HG03460 (cell line): ENCODE data around the gene TSGA10IP.

Experiments
- ATAC-seq: cut with Tn5 transposase; IDR thresholded peaks from one replicate; pipeline ENCODE4 v1.9.1; 2021; ENCODE audit not compliant: unreplicated experiment

Gene TSGA10IP

DNA sequence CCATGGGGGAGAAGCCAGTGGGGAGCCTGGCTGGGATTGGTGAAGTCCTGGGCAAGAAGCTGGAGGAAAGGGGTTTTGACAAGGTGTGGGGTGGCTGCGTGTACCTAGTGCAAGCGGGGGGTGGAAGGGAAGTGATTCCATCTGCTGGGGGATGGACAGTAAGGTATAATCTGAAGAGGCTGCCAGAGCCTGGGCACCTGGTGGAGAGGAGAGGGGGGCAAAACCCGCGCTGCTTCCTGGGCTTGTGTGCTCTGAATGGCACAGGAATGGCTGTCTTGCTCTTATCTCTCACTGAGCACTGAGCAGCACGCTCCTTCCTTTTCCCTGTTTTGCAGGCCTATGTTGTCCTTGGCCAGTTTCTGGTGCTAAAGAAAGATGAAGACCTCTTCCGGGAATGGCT lies 58.0 kb downstream of the TSGA10IP start:
- ATAC-seq = no peak

DNA sequence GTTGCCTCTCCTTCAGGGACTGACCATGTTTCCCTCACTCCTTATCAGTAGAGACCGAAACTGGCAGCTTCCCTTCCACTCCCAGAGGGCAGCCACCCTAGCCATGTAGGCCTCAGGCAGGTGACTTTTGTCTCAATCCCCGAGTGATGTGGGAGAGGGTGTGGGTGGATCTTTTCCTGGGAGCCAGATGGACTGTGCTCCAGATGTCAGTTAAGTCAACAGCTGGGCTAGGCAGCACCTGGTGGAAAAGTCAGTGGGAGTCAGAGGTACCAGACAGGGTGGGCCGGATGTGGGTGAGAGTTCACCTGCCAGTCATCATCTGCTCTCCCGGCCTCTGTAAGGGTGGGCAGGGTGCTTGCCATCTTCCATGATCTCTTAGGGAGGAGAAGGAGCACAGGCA lies 58.9 kb downstream of the TSGA10IP start:
- no peak for ATAC-seq

DNA sequence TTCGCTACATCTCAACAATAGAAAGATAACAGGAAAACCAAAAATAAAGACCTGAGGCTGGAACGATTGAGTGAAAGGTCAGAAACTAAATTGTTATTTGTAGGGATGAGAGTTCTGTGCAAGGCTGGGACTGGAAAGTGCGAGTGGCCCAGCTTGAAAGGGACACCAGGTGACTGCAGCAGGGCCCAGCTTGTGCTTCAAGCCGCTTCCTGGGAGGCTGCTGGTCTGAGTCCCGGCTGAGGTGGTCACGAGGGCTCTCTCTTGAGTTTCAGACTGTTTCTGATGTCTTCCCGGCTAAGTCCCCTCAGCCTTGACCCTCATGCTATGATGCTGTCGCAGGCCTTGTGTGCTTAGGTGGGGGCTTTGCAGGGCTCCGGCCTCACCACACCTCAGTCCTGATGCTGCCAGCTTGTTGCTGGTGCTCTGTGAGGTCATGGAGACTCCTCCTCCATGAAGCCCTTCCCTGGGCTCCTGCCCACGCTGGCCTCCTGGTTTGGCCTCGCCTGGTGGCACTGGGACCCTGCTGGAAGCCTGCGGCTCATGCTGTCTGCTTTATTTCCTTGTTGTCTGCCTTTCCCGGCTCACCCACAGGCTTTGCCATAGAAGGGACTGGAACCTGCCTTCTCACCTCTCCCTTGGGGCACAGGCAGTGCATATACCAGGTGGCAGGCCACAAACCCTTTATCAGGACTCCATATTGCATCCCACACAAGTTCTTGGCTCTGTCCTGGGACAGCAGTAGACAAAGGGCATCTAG lies 61.0 kb downstream of the TSGA10IP start:
- no peak for ATAC-seq

DNA sequence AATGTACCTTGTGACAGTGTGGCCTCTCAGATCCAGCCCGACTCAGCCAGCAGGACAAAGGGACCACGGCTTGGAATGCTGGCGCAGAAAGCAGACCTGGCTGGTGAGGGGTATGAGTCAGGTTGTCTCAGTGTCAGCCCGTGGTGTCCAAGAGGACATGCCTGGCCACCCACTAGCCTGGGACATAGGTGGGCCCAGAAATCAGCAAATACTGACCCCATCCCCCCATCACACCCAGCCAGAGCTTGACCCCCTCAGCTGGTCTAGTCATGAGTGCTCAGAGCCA lies 61.6 kb downstream of the TSGA10IP start:
- ATAC-seq = no peak

DNA sequence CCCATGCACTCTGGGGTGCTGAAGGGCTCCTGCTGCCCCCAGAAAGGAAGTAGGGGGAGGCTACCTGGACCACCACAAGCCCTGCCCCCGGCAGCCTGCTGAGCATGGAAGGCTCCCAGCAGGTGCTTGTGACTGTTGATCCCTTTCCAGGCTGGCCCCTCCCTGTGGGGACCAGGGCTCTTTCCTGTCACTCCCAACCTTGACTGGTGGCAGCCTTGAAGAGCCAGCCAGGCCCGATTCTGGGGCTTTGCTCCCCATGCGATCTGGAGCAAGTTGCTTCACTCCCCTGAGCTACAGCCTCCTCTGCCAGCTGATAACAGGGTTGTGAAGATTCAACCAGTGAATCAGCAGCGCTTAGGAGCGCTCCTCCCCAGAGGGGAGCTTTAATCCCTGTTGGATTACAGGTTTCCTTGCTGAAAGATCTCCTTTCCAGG lies 61.9 kb downstream of the TSGA10IP start:
- no peak for ATAC-seq

DNA sequence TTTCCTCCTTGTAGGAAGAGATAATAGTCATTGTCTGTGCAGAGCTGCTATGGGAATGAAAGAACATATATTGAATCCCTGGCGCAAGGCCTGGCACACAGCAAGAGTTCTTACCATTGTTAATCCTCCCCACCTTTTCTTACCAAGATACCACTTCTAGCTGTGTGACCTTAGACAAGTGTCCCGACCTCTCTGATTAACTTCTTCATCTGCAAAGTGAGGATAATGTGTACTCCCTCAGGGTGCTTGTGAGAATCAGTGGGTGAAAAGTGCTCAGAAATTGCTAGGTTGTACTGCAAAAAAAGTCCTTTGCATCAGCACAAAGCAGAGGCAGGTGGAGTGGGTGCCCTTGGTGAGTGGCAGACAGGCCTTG lies 62.8 kb downstream of the TSGA10IP start:
- no peak for ATAC-seq

DNA sequence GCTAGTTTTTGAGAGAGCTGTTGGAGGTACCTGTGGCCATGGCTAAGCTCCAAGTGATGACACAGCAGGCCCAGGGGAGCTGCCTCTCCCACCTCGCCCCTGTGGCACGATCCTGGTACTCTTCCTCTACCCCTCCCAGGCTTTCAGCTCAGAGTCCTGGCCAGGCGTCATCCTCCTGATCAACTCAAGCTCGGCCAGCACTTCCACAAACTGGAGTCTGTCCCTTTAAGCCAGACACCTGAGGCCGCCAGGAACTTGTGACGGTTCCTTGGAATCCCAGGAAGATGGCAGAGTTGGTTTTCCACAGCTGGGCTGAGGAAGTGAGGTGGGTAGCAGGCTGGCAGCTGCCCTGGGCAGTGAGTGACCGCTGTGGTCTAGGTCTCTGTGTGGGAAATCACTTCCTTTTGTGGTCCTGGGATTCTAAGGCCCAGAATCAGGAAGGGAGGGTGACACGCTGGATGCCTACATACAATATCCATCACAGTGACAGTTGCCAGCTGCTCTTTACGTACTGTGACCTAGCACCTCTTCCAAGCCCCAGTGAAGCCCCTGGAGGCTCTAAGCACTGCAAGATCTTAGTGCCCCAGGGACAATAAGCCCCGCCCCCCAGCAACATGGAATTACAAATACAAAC lies 63.3 kb downstream of the TSGA10IP start:
- no peak for ATAC-seq
